ENCODE data around the gene ARSD. TPM values are rescaled to one million over a fixed set of nuclear protein-coding genes. Genes with fewer than 3 reads are reported as not detected.
A peak's percentile ranks its signal among the peaks of the same experiment; 100 is the strongest.

The ARSD gene
- total and polyA plus RNA-seq, 4 donors: 10.8 to 55.4 (median 34.1) TPM

GRCh38 chrX:2889045-2889605, 40.0 kb downstream of the ARSD start:
- DNase-seq (peak in 1 of 3 donors; percentile 38), ATAC-seq (ENCODE audit: insufficient read depth, low FRiP score) (no peak)
- TF ChIP-seq CTCF (IDR thresholded peaks at IDR 0.05; ENCODE audit: control extremely low read depth, extremely low read depth): no peak
- no peaks in the 10 kb centered on the region for H3K9me3 ChIP-seq (ENCODE audit: control insufficient read depth in 4 of 4, insufficient read depth in 3 of 4, low read length in 3 of 4)
- peaks cover 0 to 4% (median 0%) of the 10 kb centered on the region in 3 donors for H3K27me3 ChIP-seq (ENCODE audit: control insufficient read depth in 3 of 3, insufficient read depth in 3 of 3, low read length in 2 of 3)
- WGBS, 2 donors: 37 to 53% methylated on average over 11 of the region's 11 CpGs
- peaks cover 0 to 10% (median 2%) of the 10 kb centered on the region in 5 donors for H3K4me1 ChIP-seq (ENCODE audit: control insufficient read depth in 5 of 5, insufficient read depth in 5 of 5, low read length in 5 of 5)
- H3K4me3 ChIP-seq: no peak overlapping the region
- H3K27ac ChIP-seq (ENCODE audit: low read depth in 1 of 2, low read length in 1 of 2): no peak overlapping the region
- H3K36me3 ChIP-seq (ENCODE audit: control insufficient read depth in 4 of 4, insufficient read depth in 4 of 4, low read length in 4 of 4): no peaks in the 10 kb centered on the region
- peak overlapping the region in 1 of 2 donors; percentile 75 for H3K9ac ChIP-seq (ENCODE audit: insufficient read depth in 1 of 2, low read length in 2 of 2)

DNA sequence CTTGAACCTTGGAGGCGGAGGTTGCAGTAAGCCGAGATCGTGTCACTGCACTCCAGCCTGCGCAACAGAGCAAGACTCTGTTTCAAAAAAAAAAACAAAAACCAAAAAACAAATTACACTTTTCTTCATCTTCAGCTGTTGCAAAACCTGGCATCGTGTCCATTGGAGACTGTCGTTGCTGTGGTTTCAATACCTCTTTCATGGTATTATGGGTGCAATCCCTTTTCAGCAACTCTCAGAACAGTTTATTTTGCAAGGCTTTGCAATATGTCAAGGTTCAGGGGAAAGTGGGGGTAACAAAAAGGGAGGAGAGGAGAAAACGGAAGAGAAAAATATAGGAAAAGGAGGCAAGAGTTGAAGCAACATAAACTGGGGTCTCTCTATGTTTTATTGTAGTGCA, 40.8 kb downstream of the ARSD start:
- whole genome bisulfite sequencing, 2 donors: 45 to 67% methylated on average over 7 of the region's 7 CpGs
- no peak for TF ChIP-seq CTCF (IDR thresholded peaks at IDR 0.05; ENCODE audit: control extremely low read depth, extremely low read depth)

DNA sequence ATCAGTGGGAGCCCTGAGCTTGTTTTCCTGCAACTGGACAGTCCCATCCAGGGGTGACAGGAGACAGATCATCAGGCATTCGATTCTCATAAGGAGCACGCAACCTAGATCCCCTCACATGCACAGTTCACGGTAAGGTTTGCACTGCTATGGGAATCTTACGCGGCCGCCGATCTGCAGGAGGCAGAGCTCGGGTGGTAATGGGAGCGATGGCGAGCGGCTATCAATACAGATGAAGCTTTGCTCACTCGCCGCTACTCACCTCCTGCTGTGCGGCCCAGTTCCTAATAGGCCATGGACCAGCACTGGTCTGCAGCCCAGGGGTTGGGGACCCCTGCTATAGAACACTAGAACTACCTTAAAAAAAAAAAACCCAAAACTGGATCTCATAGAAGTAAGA, 45.4 kb downstream of the ARSD start:
- no peak overlapping the region for H3K27ac ChIP-seq (ENCODE audit: low read depth in 1 of 2, low read length in 1 of 2)
- DNase-seq: no peak
- no peak for TF ChIP-seq CTCF (IDR thresholded peaks at IDR 0.05; ENCODE audit: control extremely low read depth, extremely low read depth)
- no peaks in the 10 kb centered on the region for H3K9me3 ChIP-seq (ENCODE audit: control insufficient read depth in 4 of 4, insufficient read depth in 3 of 4, low read length in 3 of 4)
- ATAC-seq (ENCODE audit: insufficient read depth, low FRiP score): no peak
- H3K4me3 ChIP-seq: no peak overlapping the region
- no peaks in the 10 kb centered on the region for H3K36me3 ChIP-seq (ENCODE audit: control insufficient read depth in 4 of 4, insufficient read depth in 4 of 4, low read length in 4 of 4)
- no peak overlapping the region for H3K9ac ChIP-seq (ENCODE audit: insufficient read depth in 1 of 2, low read length in 2 of 2)
- 96 to 97% methylated on average over 14 of the region's 14 CpGs for WGBS, 2 donors
- H3K4me1 ChIP-seq (ENCODE audit: control insufficient read depth in 5 of 5, insufficient read depth in 5 of 5, low read length in 5 of 5): no peaks in the 10 kb centered on the region
- peaks cover 0 to 5% (median 0%) of the 10 kb centered on the region in 3 donors for H3K27me3 ChIP-seq (ENCODE audit: control insufficient read depth in 3 of 3, insufficient read depth in 3 of 3, low read length in 2 of 3)

More for the DNA sequence above, 40.8 kb downstream of the ARSD start:
- ATAC-seq (ENCODE audit: insufficient read depth, low FRiP score): no peak
- Histone ChIP-seq H3K27ac (ENCODE audit: low read depth in 1 of 2, low read length in 1 of 2) (no peak overlapping the region), H3K27me3 (ENCODE audit: control insufficient read depth in 3 of 3, insufficient read depth in 3 of 3, low read length in 2 of 3) (peaks cover 0 to under 1% (median 0%) of the 10 kb centered on the region in 3 donors), H3K36me3 (ENCODE audit: control insufficient read depth in 4 of 4, insufficient read depth in 4 of 4, low read length in 4 of 4) (no peaks in the 10 kb centered on the region), H3K4me1 (ENCODE audit: control insufficient read depth in 5 of 5, insufficient read depth in 5 of 5, low read length in 5 of 5) (peaks cover 0 to 10% (median 2%) of the 10 kb centered on the region in 5 donors), H3K9ac (ENCODE audit: insufficient read depth in 1 of 2, low read length in 2 of 2) (no peak overlapping the region), H3K4me3 (no peak overlapping the region), H3K9me3 (ENCODE audit: control insufficient read depth in 4 of 4, insufficient read depth in 3 of 4, low read length in 3 of 4) (no peaks in the 10 kb centered on the region)
- DNase-seq: no peak

DNA sequence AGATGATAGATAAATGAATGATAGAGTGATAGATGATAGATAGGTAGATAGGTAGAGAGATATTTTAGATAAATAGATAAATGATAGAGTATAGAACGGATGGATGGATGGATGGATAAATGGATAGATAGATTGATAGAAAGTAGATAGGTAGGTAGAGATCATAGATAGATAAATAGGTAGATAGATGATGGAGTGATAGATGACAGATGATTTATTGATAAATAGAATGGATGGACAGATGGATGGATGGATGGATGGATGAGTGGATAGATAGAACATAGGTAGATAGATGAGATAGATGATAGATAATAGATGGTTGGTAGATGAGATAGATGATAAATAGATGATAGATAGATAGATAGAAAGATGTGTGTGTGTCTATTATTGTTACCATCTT, 49.5 kb downstream of the ARSD start:
- Histone ChIP-seq H3K27me3 (ENCODE audit: control insufficient read depth in 3 of 3, insufficient read depth in 3 of 3, low read length in 2 of 3) (peaks cover 0 to 5% (median 0%) of the 10 kb centered on the region in 3 donors), H3K9ac (ENCODE audit: insufficient read depth in 1 of 2, low read length in 2 of 2) (no peak overlapping the region), H3K4me1 (ENCODE audit: control insufficient read depth in 5 of 5, insufficient read depth in 5 of 5, low read length in 5 of 5) (no peaks in the 10 kb centered on the region), H3K4me3 (no peak overlapping the region), H3K36me3 (ENCODE audit: control insufficient read depth in 4 of 4, insufficient read depth in 4 of 4, low read length in 4 of 4) (peaks cover 0 to 2% (median 0%) of the 10 kb centered on the region in 4 donors), H3K9me3 (ENCODE audit: control insufficient read depth in 4 of 4, insufficient read depth in 3 of 4, low read length in 3 of 4) (no peaks in the 10 kb centered on the region), H3K27ac (ENCODE audit: low read depth in 1 of 2, low read length in 1 of 2) (no peak overlapping the region)
- ATAC-seq (ENCODE audit: insufficient read depth, low FRiP score): no peak
- DNase-seq: no peak
- WGBS, 2 donors: 84 to 90% methylated on average over 1 of the region's 1 CpG
- TF ChIP-seq CTCF (IDR thresholded peaks at IDR 0.05; ENCODE audit: control extremely low read depth, extremely low read depth): no peak
